ENCODE results near the gene PI4KB. TPM values are rescaled to one million over a fixed set of nuclear protein-coding genes. Genes with fewer than 3 reads are reported as not detected.

PI4KB gene
- total and polyA plus RNA-seq, 2 experiments from 2014 or later, result 15.3 to 25.5 TPM

DNA sequence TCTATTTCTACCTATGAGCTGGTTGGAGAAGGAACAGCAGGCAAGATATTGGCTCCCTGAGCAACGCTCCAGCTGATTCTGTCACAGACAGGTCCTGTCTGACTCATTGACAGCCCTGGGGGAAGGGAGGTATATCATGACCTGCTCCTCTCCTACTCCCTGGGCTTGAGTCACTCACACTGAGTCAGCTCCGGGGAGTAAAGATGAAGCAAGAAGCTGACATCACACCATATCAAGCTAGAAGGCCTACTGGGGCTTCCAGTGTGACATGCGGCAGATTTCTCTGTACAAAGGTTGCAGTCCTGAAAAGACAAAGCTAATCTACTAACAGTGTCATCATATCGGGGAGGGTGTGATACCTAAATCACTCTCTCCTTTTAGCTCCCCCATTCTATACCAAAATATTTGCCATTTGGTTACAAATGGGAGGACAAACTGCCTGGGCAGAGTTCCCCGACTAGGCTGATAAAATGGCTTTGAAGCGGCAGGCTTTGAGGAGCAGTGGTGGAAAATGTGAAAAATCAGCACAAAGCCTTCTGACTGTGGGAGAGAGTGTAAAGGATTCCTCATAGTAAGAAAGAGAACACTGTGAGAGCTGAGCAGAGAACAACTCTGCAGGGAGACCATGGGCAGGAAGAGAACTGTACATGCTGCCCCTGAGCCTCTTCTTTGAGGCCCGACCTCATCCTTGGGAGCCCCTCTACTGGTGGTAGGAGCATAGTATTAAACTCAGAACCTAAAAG lies 15.5 kb downstream of the PI4KB start:
- Histone ChIP-seq H3K27me3 (ENCODE audit: insufficient read depth) (no peaks in the 10 kb centered on the region), H3K4me2 (no peak overlapping the region), H3K4me3 (no peak overlapping the region), H3K27ac (ENCODE audit: low read depth) (no peak overlapping the region), H4K20me1 (replicated peaks; ENCODE audit: insufficient read depth) (peaks cover 6% of the 10 kb centered on the region), H2AFZ (no peak overlapping the region), H3F3A (replicated peaks; ENCODE audit: low read depth) (0 out of 2 replicates have a peak, but pooled peaks cover 4% of the 10 kb centered on the region), H3K36me3 (ENCODE audit: insufficient read depth) (peaks cover 18% of the 10 kb centered on the region; the same call in 1 of the 2 replicates), H3K9me2 (ENCODE audit: insufficient read depth) (no peaks in the 10 kb centered on the region), H3K4me1 (ENCODE audit: insufficient read depth) (peaks cover 10% of the 10 kb centered on the region; the same call in 1 of the 2 replicates), H3K79me2 (replicated peaks; ENCODE audit: insufficient read depth) (no peaks in the 10 kb centered on the region)
- DNase-seq (ENCODE audit: low spot score), result no peak
- H3K36me3 Mint-ChIP-seq (ENCODE audit: low read depth), result peaks cover 25% of the 10 kb centered on the region; the same call in 2 of the 3 replicates
- H3K27ac Mint-ChIP-seq, result no peak overlapping the region
- H3K27me3 Mint-ChIP-seq (ENCODE audit: insufficient read depth, low read depth, poor library complexity), result peaks cover 4% of the 10 kb centered on the region
- no peak for ATAC-seq
- no peak overlapping the region for H3K4me3 Mint-ChIP-seq
- no peak for TF ChIP-seq JUNB (IDR thresholded peaks at IDR 0.05; ENCODE audit: unreplicated experiment)
- TF ChIP-seq, protein P1, sequence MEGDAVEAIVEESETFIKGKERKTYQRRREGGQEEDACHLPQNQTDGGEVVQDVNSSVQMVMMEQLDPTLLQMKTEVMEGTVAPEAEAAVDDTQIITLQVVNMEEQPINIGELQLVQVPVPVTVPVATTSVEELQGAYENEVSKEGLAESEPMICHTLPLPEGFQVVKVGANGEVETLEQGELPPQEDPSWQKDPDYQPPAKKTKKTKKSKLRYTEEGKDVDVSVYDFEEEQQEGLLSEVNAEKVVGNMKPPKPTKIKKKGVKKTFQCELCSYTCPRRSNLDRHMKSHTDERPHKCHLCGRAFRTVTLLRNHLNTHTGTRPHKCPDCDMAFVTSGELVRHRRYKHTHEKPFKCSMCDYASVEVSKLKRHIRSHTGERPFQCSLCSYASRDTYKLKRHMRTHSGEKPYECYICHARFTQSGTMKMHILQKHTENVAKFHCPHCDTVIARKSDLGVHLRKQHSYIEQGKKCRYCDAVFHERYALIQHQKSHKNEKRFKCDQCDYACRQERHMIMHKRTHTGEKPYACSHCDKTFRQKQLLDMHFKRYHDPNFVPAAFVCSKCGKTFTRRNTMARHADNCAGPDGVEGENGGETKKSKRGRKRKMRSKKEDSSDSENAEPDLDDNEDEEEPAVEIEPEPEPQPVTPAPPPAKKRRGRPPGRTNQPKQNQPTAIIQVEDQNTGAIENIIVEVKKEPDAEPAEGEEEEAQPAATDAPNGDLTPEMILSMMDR (conservative IDR thresholded peaks at IDR 0.05; ENCODE audit: low read depth in 2 of 2), result no peak
- TF ChIP-seq EZH2 (IDR thresholded peaks at IDR 0.05; ENCODE audit: low read depth, unreplicated experiment), result no peak
- TF ChIP-seq STAT1 (IDR thresholded peaks at IDR 0.05; ENCODE audit: unreplicated experiment), result no peak
- TF ChIP-seq EZH2phosphoT487 (IDR thresholded peaks at IDR 0.05; ENCODE audit: unreplicated experiment), result no peak
- no peak for TF ChIP-seq NANOG (IDR thresholded peaks at IDR 0.05; ENCODE audit: borderline replicate concordance)
- TF ChIP-seq CREB1 (CRISPR knock-in tag; IDR thresholded peaks at IDR 0.05; ENCODE audit: low read depth), result no peak
- TF ChIP-seq ZNF114 (CRISPR knock-in tag; IDR thresholded peaks at IDR 0.05), result no peak
- TF ChIP-seq, protein P2, sequence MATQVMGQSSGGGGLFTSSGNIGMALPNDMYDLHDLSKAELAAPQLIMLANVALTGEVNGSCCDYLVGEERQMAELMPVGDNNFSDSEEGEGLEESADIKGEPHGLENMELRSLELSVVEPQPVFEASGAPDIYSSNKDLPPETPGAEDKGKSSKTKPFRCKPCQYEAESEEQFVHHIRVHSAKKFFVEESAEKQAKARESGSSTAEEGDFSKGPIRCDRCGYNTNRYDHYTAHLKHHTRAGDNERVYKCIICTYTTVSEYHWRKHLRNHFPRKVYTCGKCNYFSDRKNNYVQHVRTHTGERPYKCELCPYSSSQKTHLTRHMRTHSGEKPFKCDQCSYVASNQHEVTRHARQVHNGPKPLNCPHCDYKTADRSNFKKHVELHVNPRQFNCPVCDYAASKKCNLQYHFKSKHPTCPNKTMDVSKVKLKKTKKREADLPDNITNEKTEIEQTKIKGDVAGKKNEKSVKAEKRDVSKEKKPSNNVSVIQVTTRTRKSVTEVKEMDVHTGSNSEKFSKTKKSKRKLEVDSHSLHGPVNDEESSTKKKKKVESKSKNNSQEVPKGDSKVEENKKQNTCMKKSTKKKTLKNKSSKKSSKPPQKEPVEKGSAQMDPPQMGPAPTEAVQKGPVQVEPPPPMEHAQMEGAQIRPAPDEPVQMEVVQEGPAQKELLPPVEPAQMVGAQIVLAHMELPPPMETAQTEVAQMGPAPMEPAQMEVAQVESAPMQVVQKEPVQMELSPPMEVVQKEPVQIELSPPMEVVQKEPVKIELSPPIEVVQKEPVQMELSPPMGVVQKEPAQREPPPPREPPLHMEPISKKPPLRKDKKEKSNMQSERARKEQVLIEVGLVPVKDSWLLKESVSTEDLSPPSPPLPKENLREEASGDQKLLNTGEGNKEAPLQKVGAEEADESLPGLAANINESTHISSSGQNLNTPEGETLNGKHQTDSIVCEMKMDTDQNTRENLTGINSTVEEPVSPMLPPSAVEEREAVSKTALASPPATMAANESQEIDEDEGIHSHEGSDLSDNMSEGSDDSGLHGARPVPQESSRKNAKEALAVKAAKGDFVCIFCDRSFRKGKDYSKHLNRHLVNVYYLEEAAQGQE (IDR thresholded peaks at IDR 0.05; ENCODE audit: unreplicated experiment), result no peak
- TF ChIP-seq, protein P3, sequence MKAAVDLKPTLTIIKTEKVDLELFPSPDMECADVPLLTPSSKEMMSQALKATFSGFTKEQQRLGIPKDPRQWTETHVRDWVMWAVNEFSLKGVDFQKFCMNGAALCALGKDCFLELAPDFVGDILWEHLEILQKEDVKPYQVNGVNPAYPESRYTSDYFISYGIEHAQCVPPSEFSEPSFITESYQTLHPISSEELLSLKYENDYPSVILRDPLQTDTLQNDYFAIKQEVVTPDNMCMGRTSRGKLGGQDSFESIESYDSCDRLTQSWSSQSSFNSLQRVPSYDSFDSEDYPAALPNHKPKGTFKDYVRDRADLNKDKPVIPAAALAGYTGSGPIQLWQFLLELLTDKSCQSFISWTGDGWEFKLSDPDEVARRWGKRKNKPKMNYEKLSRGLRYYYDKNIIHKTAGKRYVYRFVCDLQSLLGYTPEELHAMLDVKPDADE (IDR thresholded peaks at IDR 0.05), result no peak
- no peak for TF ChIP-seq POLR2AphosphoS5 (IDR thresholded peaks at IDR 0.05; ENCODE audit: low read depth)
- TF ChIP-seq ZNF331 (CRISPR knock-in tag; IDR thresholded peaks at IDR 0.05; ENCODE audit: low read depth), result no peak
- TF ChIP-seq, protein P4, sequence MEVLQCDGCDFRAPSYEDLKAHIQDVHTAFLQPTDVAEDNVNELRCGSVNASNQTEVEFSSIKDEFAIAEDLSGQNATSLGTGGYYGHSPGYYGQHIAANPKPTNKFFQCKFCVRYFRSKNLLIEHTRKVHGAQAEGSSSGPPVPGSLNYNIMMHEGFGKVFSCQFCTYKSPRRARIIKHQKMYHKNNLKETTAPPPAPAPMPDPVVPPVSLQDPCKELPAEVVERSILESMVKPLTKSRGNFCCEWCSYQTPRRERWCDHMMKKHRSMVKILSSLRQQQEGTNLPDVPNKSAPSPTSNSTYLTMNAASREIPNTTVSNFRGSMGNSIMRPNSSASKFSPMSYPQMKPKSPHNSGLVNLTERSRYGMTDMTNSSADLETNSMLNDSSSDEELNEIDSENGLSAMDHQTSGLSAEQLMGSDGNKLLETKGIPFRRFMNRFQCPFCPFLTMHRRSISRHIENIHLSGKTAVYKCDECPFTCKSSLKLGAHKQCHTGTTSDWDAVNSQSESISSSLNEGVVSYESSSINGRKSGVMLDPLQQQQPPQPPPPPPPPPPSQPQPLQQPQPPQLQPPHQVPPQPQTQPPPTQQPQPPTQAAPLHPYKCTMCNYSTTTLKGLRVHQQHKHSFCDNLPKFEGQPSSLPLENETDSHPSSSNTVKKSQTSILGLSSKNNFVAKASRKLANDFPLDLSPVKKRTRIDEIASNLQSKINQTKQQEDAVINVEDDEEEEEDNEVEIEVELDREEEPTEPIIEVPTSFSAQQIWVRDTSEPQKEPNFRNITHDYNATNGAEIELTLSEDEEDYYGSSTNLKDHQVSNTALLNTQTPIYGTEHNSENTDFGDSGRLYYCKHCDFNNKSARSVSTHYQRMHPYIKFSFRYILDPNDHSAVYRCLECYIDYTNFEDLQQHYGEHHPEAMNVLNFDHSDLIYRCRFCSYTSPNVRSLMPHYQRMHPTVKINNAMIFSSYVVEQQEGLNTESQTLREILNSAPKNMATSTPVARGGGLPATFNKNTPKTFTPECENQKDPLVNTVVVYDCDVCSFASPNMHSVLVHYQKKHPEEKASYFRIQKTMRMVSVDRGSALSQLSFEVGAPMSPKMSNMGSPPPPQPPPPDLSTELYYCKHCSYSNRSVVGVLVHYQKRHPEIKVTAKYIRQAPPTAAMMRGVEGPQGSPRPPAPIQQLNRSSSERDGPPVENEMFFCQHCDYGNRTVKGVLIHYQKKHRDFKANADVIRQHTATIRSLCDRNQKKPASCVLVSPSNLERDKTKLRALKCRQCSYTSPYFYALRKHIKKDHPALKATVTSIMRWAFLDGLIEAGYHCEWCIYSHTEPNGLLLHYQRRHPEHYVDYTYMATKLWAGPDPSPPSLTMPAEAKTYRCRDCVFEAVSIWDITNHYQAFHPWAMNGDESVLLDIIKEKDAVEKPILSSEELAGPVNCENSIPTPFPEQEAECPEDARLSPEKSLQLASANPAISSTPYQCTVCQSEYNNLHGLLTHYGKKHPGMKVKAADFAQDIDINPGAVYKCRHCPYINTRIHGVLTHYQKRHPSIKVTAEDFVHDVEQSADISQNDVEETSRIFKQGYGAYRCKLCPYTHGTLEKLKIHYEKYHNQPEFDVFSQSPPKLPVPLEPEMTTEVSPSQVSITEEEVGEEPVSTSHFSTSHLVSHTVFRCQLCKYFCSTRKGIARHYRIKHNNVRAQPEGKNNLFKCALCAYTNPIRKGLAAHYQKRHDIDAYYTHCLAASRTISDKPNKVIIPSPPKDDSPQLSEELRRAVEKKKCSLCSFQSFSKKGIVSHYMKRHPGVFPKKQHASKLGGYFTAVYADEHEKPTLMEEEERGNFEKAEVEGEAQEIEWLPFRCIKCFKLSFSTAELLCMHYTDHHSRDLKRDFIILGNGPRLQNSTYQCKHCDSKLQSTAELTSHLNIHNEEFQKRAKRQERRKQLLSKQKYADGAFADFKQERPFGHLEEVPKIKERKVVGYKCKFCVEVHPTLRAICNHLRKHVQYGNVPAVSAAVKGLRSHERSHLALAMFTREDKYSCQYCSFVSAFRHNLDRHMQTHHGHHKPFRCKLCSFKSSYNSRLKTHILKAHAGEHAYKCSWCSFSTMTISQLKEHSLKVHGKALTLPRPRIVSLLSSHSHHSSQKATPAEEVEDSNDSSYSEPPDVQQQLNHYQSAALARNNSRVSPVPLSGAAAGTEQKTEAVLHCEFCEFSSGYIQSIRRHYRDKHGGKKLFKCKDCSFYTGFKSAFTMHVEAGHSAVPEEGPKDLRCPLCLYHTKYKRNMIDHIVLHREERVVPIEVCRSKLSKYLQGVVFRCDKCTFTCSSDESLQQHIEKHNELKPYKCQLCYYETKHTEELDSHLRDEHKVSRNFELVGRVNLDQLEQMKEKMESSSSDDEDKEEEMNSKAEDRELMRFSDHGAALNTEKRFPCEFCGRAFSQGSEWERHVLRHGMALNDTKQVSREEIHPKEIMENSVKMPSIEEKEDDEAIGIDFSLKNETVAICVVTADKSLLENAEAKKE (CRISPR knock-in tag; IDR thresholded peaks at IDR 0.05), result no peak
- H3K9me3 Mint-ChIP-seq, result no peaks in the 10 kb centered on the region
- H3K4me1 Mint-ChIP-seq, result peaks cover 18% of the 10 kb centered on the region
